GM23248 (cell line): ENCODE data around the gene PPP4R1.

ENCODE experiments used
- EZH2 ChIP-seq: fragments of 200-600 bp; sonication (generic); IDR thresholded peaks from 2 replicates; pipeline ENCODE4 v1.6.1; 2018; ENCODE audit warnings: antibody characterized with exemption, mild to moderate bottlenecking; ENCODE audit not compliant: insufficient read depth, poor library complexity, severe bottlenecking
- EZH2phosphoT487 ChIP-seq: fragments of 200-600 bp; sonication (generic); IDR thresholded peaks from 2 replicates; pipeline ENCODE4 v1.6.1; 2018; ENCODE audit warnings: antibody characterized with exemption, moderate library complexity, mild to moderate bottlenecking, low read depth; ENCODE audit not compliant: insufficient read depth

GRCh38 chr18:9619545-9619944, 5.2 kb upstream of the PPP4R1 start:
- no peak for TF ChIP-seq EZH2
- TF ChIP-seq EZH2phosphoT487 = no peak
